ENCODE measurements around the gene ADISSP. TPM values are rescaled to one million over a fixed set of nuclear protein-coding genes. Genes with fewer than 3 reads are reported as not detected.

Gene ADISSP
- total and polyA plus RNA-seq, 2 donors (not counting 3 experiments of a cell fraction or from before 2014, with no cell fraction given), result 55.0 to 67.5 TPM

DNA sequence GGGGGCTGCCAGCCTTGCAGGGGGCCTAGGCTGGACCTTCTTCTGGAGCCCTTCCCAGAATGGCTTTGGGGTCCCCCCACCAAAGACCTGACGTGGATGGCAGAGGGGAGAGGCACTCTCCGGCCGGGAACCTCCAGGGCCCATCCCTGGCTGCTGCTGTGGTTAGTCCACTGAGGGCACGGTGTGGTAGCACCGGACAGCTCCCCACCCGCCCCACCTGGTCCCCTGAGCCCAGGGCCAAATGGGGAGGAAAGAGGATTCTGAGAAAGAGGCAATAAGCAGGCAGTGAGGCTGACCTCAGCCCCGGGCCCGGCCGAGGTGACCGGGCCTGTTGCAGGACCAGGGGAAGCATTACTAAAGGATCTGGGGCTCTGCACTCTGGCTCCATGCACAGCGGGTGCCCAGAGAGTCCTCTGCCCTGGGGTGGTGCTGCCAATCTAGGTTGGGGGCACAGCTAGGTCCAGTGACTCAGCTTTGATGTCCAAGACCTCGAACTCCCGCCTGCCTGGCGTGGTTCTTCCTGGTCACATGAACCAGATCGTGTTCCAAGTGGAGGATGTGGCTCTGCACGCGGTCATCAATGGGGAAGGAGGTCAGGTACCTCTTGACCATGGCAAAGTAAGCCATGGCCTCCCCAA is 16.8 kb upstream of the ADISSP start:
- no peak overlapping the region for H3K27ac ChIP-seq (ENCODE audit: insufficient read depth, low read depth, low read length)
- no peaks in the 10 kb centered on the region for H4K20me1 ChIP-seq (replicated peaks; ENCODE audit: control insufficient read depth, extremely low read depth, insufficient read depth, low read length)
- intact Hi-C loops (cut with micrococcal nuclease) (no loop called here), dilution Hi-C loops (cut with MboI; ENCODE audit: extremely low pct_ligation_motif_present, low sequenced_read_pairs) (no loop called here)
- POLR2A ChIA-PET, result no interaction called here
- no peak overlapping the region for H2AFZ ChIP-seq (ENCODE audit: low read depth, low read length)
- H3K9me3 ChIP-seq (replicated peaks; ENCODE audit: control insufficient read depth, insufficient read depth, low read length), result no peaks in the 10 kb centered on the region
- DNase-seq (ENCODE audit: low read depth, low spot score), result no peak
- no peak overlapping the region for H3K9ac ChIP-seq (replicated peaks; ENCODE audit: extremely low read depth, insufficient read depth, low read length)
- peak; percentile 18 for FAIRE-seq
- H3K27me3 ChIP-seq (ENCODE audit: control insufficient read depth in 2 of 2, insufficient read depth in 2 of 2, low read length in 2 of 2), result peaks cover 2 to 6% of the 10 kb centered on the region in 2 experiments
- no peak overlapping the region for H3K4me3 ChIP-seq (replicated peaks in 1 of 3; ENCODE audit: insufficient read depth in 1 of 3, low read depth in 1 of 3, low read length in 3 of 3)
- CTCF ChIA-PET, result interaction anchor here (7.6 kb wide), 1 partner anchor 35 kb away, joined by 214 read pairs; the partner anchor contains the start of gene AP5S1
- H3K79me2 ChIP-seq (ENCODE audit: control insufficient read depth, insufficient read depth, low read length), result peaks cover 31% of the 10 kb centered on the region
- TF ChIP-seq JUN (IDR thresholded peaks at IDR 0.05; ENCODE audit: borderline replicate concordance, insufficient read depth, insufficient read length, low read depth) (no peak), POLR2A (IDR thresholded peaks at IDR 0.05; ENCODE audit: low read depth, low read length) (peak; percentile 13), FOS (IDR thresholded peaks at IDR 0.05; ENCODE audit: borderline replicate concordance, insufficient read depth, low read length) (no peak), GATA2 (IDR thresholded peaks at IDR 0.05; ENCODE audit: insufficient read depth, insufficient read length, low read depth, low read length) (no peak)
- TF ChIP-seq, protein P1, sequence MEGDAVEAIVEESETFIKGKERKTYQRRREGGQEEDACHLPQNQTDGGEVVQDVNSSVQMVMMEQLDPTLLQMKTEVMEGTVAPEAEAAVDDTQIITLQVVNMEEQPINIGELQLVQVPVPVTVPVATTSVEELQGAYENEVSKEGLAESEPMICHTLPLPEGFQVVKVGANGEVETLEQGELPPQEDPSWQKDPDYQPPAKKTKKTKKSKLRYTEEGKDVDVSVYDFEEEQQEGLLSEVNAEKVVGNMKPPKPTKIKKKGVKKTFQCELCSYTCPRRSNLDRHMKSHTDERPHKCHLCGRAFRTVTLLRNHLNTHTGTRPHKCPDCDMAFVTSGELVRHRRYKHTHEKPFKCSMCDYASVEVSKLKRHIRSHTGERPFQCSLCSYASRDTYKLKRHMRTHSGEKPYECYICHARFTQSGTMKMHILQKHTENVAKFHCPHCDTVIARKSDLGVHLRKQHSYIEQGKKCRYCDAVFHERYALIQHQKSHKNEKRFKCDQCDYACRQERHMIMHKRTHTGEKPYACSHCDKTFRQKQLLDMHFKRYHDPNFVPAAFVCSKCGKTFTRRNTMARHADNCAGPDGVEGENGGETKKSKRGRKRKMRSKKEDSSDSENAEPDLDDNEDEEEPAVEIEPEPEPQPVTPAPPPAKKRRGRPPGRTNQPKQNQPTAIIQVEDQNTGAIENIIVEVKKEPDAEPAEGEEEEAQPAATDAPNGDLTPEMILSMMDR (IDR thresholded peaks at IDR 0.05; ENCODE audit: extremely low read depth in 1 of 2, insufficient read depth in 1 of 2, low read depth in 1 of 2, low read length in 2 of 2), result no peak
- peaks cover 22% of the 10 kb centered on the region for H3K4me1 ChIP-seq (ENCODE audit: control insufficient read depth, extremely low read depth, insufficient read depth, low read length)
- no TSS peak for BruUV-seq (replicated peaks)
- no peaks in the 10 kb centered on the region for H3K9me1 ChIP-seq (replicated peaks; ENCODE audit: control insufficient read depth, extremely low read depth, insufficient read depth, low read length)
- H3K4me2 ChIP-seq (ENCODE audit: insufficient read depth, low read length), result peak overlapping the region; percentile 5
- peaks cover 0 to 5% of the 10 kb centered on the region in 2 experiments for H3K36me3 ChIP-seq (ENCODE audit: control insufficient read depth in 2 of 2, extremely low read depth in 1 of 2, insufficient read depth in 2 of 2, low read length in 2 of 2)

Data from endothelial cell of umbilical vein (primary cell).